Neural crest cell (in vitro differentiated cells): Measurements from ENCODE around the gene SHISAL1. TPM values are rescaled to one million over a fixed set of nuclear protein-coding genes. Genes with fewer than 3 reads are reported as not detected.

ENCODE experiments used
- DNase-seq: peaks from one replicate; pipeline ENCODE4 v3.0.0; 2021; ENCODE audit warnings: low read depth, mixed read lengths, low spot score
- H3K27ac Mint-ChIP-seq: one replicate; pipeline ENCODE4 v1.8.0; 2021; ENCODE audit warnings: mild to moderate bottlenecking, mixed read lengths; ENCODE audit not compliant: unreplicated experiment
- H3K27me3 Mint-ChIP-seq: 2 replicates; pipeline ENCODE4 v1.8.0; 2021; ENCODE audit warnings: low read depth, mild to moderate bottlenecking, mixed read lengths
- H3K36me3 Mint-ChIP-seq: 2 replicates; pipeline ENCODE4 v1.8.0; 2021; ENCODE audit warnings: low read depth, mild to moderate bottlenecking, mixed read lengths
- H3K4me1 Mint-ChIP-seq: 2 replicates; pipeline ENCODE4 v1.8.0; 2021; ENCODE audit warnings: mixed read lengths
- H3K4me3 Mint-ChIP-seq: one replicate; pipeline ENCODE4 v1.8.0; 2021; ENCODE audit warnings: mild to moderate bottlenecking, mixed read lengths
- H3K9me3 Mint-ChIP-seq: 2 replicates; pipeline ENCODE4 v1.8.0; 2021; ENCODE audit warnings: mixed read lengths
- CTCF ChIP-seq: fragments of 200-600 bp; sonication (generic); conservative IDR thresholded peaks from 2 replicates; pipeline ENCODE4 v1.5.0; 2021; ENCODE audit warnings: antibody characterized with exemption, mild to moderate bottlenecking
- total RNA-seq: library from RNA; stranded (reverse); gene quantifications from 2 replicates; pipeline ENCODE4 v1.2.1, GENCODE V29; 2021

The SHISAL1 gene
- total RNA-seq, 1 donor from 2014 or later: 4.2 TPM

GRCh38 chr22:44274918-44275630 is 37.7 kb downstream of the SHISAL1 start:
- H3K27ac Mint-ChIP-seq: no peak overlapping the region
- no peak overlapping the region for H3K4me3 Mint-ChIP-seq
- no peak for TF ChIP-seq CTCF
- no peaks in the 10 kb centered on the region for H3K36me3 Mint-ChIP-seq
- H3K27me3 Mint-ChIP-seq: peaks cover 3% of the 10 kb centered on the region
- peaks cover 59% of the 10 kb centered on the region for H3K4me1 Mint-ChIP-seq
- no peaks in the 10 kb centered on the region for H3K9me3 Mint-ChIP-seq
- no peak for DNase-seq

DNA sequence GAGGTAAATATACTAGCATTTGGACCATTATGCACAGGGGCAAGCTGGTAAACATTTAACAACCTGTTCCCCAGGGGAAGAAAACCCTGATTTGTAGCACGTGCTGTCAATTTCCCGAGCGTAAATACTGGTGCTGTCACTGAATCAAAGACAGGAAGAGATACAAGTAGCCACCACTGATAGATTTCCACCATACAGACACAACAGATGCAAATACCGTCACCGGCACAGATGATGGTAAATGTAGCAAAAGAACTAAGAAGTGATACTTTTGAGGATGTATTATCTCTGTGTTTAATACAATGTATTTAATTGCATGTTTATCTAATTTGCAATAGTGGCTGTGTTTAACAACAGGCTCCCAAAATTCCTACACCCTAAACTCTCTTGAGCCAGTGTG is 39.6 kb downstream of the SHISAL1 start:
- DNase-seq: no peak

DNA sequence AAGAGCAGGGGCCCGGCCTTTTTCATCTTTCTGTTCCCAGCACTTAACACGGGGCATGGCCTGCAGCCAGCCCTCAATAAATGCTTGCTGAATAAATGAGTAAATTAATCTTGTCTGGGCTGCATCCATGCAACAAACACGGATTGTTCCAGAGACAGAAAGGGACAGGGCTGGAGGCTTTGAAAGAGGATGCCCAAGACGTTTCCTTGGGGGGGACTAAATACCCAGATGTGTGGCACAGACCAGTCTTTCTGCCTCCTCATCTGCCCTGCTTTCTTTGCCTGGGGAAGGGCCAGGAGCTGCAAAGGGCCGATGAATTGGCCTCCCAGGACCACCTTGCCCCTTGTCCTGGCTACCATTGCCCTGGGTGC is 40.4 kb downstream of the SHISAL1 start:
- Mint-ChIP-seq H3K27ac (no peak overlapping the region), H3K27me3 (peaks cover 3% of the 10 kb centered on the region), H3K4me3 (no peak overlapping the region), H3K9me3 (no peaks in the 10 kb centered on the region), H3K36me3 (no peaks in the 10 kb centered on the region), H3K4me1 (peaks cover 37% of the 10 kb centered on the region)
- DNase-seq: no peak
- TF ChIP-seq CTCF: no peak

More for the DNA sequence above, 39.6 kb downstream of the SHISAL1 start:
- Mint-ChIP-seq H3K4me3 (no peak overlapping the region), H3K4me1 (peaks cover 44% of the 10 kb centered on the region), H3K9me3 (no peaks in the 10 kb centered on the region), H3K27ac (no peak overlapping the region), H3K27me3 (peaks cover 3% of the 10 kb centered on the region), H3K36me3 (no peaks in the 10 kb centered on the region)
- no peak for TF ChIP-seq CTCF

- peaks cover 32% of the 10 kb centered on the region for H3K4me1 Mint-ChIP-seq
- no peak overlapping the region for H3K4me3 Mint-ChIP-seq
- no peak overlapping the region for H3K27ac Mint-ChIP-seq
- TF ChIP-seq CTCF: no peak
- DNase-seq: no peak
- H3K9me3 Mint-ChIP-seq: no peaks in the 10 kb centered on the region
- peaks cover 3% of the 10 kb centered on the region for H3K27me3 Mint-ChIP-seq
- H3K36me3 Mint-ChIP-seq: no peaks in the 10 kb centered on the region
Observed at GRCh38 chr22:44271732-44272400, 40.9 kb downstream of the SHISAL1 start.

GRCh38 chr22:44271010-44271500 is 41.7 kb downstream of the SHISAL1 start:
- H3K4me3 Mint-ChIP-seq: no peak overlapping the region
- no peak for TF ChIP-seq CTCF
- H3K27me3 Mint-ChIP-seq: no peaks in the 10 kb centered on the region
- H3K27ac Mint-ChIP-seq: no peak overlapping the region
- H3K4me1 Mint-ChIP-seq: peaks cover 23% of the 10 kb centered on the region
- no peak for DNase-seq
- no peaks in the 10 kb centered on the region for H3K36me3 Mint-ChIP-seq
- no peaks in the 10 kb centered on the region for H3K9me3 Mint-ChIP-seq
